ENCODE data around the gene ATG2B. TPM values are rescaled to one million over a fixed set of nuclear protein-coding genes. Genes with fewer than 3 reads are reported as not detected.

The ATG2B gene
- total RNA-seq, 1 donor from 2014 or later = 21.0 TPM

- peaks cover 2% of the 10 kb centered on the region for H3K27me3 Mint-ChIP-seq
- CTCF ChIA-PET = no interaction called here
- POLR2A ChIA-PET = no interaction called here
- TF ChIP-seq, protein P1, sequence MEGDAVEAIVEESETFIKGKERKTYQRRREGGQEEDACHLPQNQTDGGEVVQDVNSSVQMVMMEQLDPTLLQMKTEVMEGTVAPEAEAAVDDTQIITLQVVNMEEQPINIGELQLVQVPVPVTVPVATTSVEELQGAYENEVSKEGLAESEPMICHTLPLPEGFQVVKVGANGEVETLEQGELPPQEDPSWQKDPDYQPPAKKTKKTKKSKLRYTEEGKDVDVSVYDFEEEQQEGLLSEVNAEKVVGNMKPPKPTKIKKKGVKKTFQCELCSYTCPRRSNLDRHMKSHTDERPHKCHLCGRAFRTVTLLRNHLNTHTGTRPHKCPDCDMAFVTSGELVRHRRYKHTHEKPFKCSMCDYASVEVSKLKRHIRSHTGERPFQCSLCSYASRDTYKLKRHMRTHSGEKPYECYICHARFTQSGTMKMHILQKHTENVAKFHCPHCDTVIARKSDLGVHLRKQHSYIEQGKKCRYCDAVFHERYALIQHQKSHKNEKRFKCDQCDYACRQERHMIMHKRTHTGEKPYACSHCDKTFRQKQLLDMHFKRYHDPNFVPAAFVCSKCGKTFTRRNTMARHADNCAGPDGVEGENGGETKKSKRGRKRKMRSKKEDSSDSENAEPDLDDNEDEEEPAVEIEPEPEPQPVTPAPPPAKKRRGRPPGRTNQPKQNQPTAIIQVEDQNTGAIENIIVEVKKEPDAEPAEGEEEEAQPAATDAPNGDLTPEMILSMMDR (IDR thresholded peaks at IDR 0.05) = no peak
- DNase-seq = no peak
- ATAC-seq (ENCODE audit: low read depth) = no peak
- no peaks in the 10 kb centered on the region for H3K9me3 Mint-ChIP-seq
- H3K27ac Mint-ChIP-seq = no peak overlapping the region
- H3K4me1 Mint-ChIP-seq = no peaks in the 10 kb centered on the region
- intact Hi-C loops (cut with micrococcal nuclease) = no loop called here
- H3K4me3 Mint-ChIP-seq = no peak overlapping the region
- no peaks in the 10 kb centered on the region for H3K36me3 Mint-ChIP-seq (ENCODE audit: low read depth)
Measured at GRCh38 chr14:96242126-96242525, 121.0 kb downstream of the ATG2B start.

DNA sequence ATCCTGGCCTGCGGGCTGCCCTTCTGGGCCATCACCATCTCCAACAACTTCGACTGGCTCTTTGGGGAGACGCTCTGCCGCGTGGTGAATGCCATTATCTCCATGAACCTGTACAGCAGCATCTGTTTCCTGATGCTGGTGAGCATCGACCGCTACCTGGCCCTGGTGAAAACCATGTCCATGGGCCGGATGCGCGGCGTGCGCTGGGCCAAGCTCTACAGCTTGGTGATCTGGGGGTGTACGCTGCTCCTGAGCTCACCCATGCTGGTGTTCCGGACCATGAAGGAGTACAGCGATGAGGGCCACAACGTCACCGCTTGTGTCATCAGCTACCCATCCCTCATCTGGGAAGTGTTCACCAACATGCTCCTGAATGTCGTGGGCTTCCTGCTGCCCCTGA, 122.5 kb downstream of the ATG2B start:
- POLR2A ChIA-PET = no interaction called here
- ATAC-seq (ENCODE audit: low read depth) (no peak), DNase-seq (no peak)
- Mint-ChIP-seq H3K9me3 (no peaks in the 10 kb centered on the region), H3K4me3 (no peak overlapping the region), H3K4me1 (no peaks in the 10 kb centered on the region), H3K27ac (no peak overlapping the region), H3K36me3 (ENCODE audit: low read depth) (no peaks in the 10 kb centered on the region), H3K27me3 (peaks cover 3% of the 10 kb centered on the region)
- CTCF ChIA-PET = no interaction called here
- TF ChIP-seq, protein P1 (IDR thresholded peaks at IDR 0.05) = no peak
- intact Hi-C loops (cut with micrococcal nuclease) = no loop called here

DNA sequence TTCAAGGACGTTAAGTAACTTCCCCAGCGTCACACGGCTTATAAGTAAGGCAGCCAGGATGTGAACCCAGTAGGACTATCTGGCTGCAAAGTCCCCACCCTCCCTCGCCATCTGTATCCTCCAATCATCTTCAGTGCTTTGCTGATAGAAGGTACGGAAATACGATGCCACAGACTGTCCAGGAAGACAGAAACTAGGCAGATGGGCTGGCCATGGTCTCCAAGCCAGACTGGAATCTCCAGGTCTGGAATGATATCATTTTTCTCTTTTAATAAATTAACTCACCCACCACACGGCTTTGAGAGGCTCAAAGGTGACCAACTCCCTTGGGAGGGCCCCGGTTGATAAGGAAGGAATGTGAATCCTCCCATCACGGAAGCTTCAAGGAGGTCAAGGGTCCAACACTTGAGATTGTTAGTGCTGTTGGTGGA, 123.4 kb downstream of the ATG2B start:
- DNase-seq = no peak
- Mint-ChIP-seq H3K27me3 (peaks cover 7% of the 10 kb centered on the region), H3K27ac (no peak overlapping the region), H3K36me3 (ENCODE audit: low read depth) (no peaks in the 10 kb centered on the region), H3K4me3 (no peak overlapping the region), H3K4me1 (no peaks in the 10 kb centered on the region), H3K9me3 (no peaks in the 10 kb centered on the region)
- ATAC-seq (ENCODE audit: low read depth) = no peak
- POLR2A ChIA-PET = no interaction called here
- CTCF ChIA-PET = no interaction called here
- TF ChIP-seq, protein P1 (IDR thresholded peaks at IDR 0.05) = no peak
- intact Hi-C loops (cut with micrococcal nuclease) = no loop called here

- no peak for ATAC-seq (ENCODE audit: low read depth)
- ChIA-PET POLR2A (no interaction called here), CTCF (no interaction called here)
- Mint-ChIP-seq H3K4me3 (no peak overlapping the region), H3K27ac (no peak overlapping the region), H3K27me3 (peaks cover 7% of the 10 kb centered on the region), H3K9me3 (no peaks in the 10 kb centered on the region), H3K36me3 (ENCODE audit: low read depth) (no peaks in the 10 kb centered on the region), H3K4me1 (no peaks in the 10 kb centered on the region)
- intact Hi-C loops (cut with micrococcal nuclease) = no loop called here
- TF ChIP-seq, protein P1 (IDR thresholded peaks at IDR 0.05) = no peak
- no peak for DNase-seq
Measured at GRCh38 chr14:96238676-96239265, 124.4 kb downstream of the ATG2B start.

GRCh38 chr14:96237641-96238040, 125.5 kb downstream of the ATG2B start:
- no peak for ATAC-seq (ENCODE audit: low read depth)
- TF ChIP-seq, protein P1 (IDR thresholded peaks at IDR 0.05) = no peak
- Mint-ChIP-seq H3K27ac (no peak overlapping the region), H3K36me3 (ENCODE audit: low read depth) (no peaks in the 10 kb centered on the region), H3K27me3 (peaks cover 7% of the 10 kb centered on the region), H3K4me1 (no peaks in the 10 kb centered on the region), H3K4me3 (no peak overlapping the region), H3K9me3 (no peaks in the 10 kb centered on the region)
- POLR2A ChIA-PET = no interaction called here
- DNase-seq = no peak
- CTCF ChIA-PET = no interaction called here
- intact Hi-C loops (cut with micrococcal nuclease) = no loop called here
